Fibroblast of lung (primary cell): ENCODE measurements around the gene SLAMF1. TPM values are rescaled to one million over a fixed set of nuclear protein-coding genes. Genes with fewer than 3 reads are reported as not detected.

ENCODE experiments used
- DNase-seq, 2 donors: peaks; one replicate each; pipeline versions ENCODE4 v3.0.0 to v3.0.0-alpha.2; 2010; ENCODE audit warnings: low read depth in 2 of 2
- H2AFZ ChIP-seq: 2 replicates; pipeline ENCODE4 v1.5.1; 2012; ENCODE audit warnings: low read length, control low read depth, inconsistent platforms
- H3K27ac ChIP-seq: 2 replicates; pipeline ENCODE4 v1.5.1; 2011; ENCODE audit warnings: low read length, control low read depth; ENCODE audit not compliant: insufficient read depth
- H3K27me3 ChIP-seq: 2 replicates; pipeline ENCODE4 v1.5.1; 2011; ENCODE audit warnings: mild to moderate bottlenecking, low read length; ENCODE audit not compliant: control insufficient read depth, insufficient read depth
- H3K36me3 ChIP-seq: 2 replicates; pipeline ENCODE4 v1.5.1; 2011; ENCODE audit warnings: low read length; ENCODE audit not compliant: control insufficient read depth, insufficient read depth
- H3K4me1 ChIP-seq: 2 replicates; pipeline ENCODE4 v1.5.1; 2011; ENCODE audit warnings: low read length; ENCODE audit not compliant: control insufficient read depth, insufficient read depth; ENCODE audit errors: extremely low read depth
- H3K4me2 ChIP-seq: 2 replicates; pipeline ENCODE4 v1.5.1; 2011; ENCODE audit warnings: low read length, control low read depth; ENCODE audit not compliant: insufficient read depth; ENCODE audit errors: extremely low read depth
- H3K4me3 ChIP-seq, 4 experiments: fragments of 200-600 bp in 1 of 4; sonication (generic) in 1 of 4; replicated peaks in 1 of 4; 2 replicates each; pipeline ENCODE4 v1.5.1; 2011 to 2016; ENCODE audit warnings: low read length in 4 of 4, low read depth in 3 of 4, mild to moderate bottlenecking in 3 of 4, control low read depth in 2 of 4, inconsistent platforms in 1 of 4, mixed read lengths in 1 of 4; ENCODE audit not compliant: insufficient read depth in 1 of 4; ENCODE audit errors: control extremely low read depth in 1 of 4
- H3K79me2 ChIP-seq: 2 replicates; pipeline ENCODE4 v1.5.1; 2012; ENCODE audit warnings: mild to moderate bottlenecking, low read length, inconsistent platforms; ENCODE audit not compliant: control insufficient read depth, insufficient read depth
- H3K9ac ChIP-seq: 2 replicates; pipeline ENCODE4 v1.5.1; 2011; ENCODE audit warnings: mild to moderate bottlenecking, low read length, control low read depth; ENCODE audit not compliant: insufficient read depth
- H3K9me3 ChIP-seq: 2 replicates; pipeline ENCODE4 v1.5.1; 2012; ENCODE audit warnings: low read depth, low read length; ENCODE audit not compliant: control insufficient read depth, insufficient read depth
- H4K20me1 ChIP-seq: 2 replicates; pipeline ENCODE4 v1.5.1; 2011; ENCODE audit warnings: low read length; ENCODE audit not compliant: control insufficient read depth, insufficient read depth; ENCODE audit errors: extremely low read depth
- EZH2 ChIP-seq: IDR thresholded peaks from 2 replicates; pipeline ENCODE4 v1.5.1; 2012; ENCODE audit warnings: low read length, control low read depth, mild to moderate bottlenecking; ENCODE audit errors: missing control alignments
- polyA plus RNA-seq, 2 donors: library from polyadenylated mRNA; depleted of rRNA in 1 of 2; stranded (reverse) in 1 of 2; unstranded in 1 of 2; fragments of >200 nt; gene quantifications; 2 replicates each; pipeline ENCODE4 v1.2.1, GENCODE V29; 2011 to 2012; ENCODE audit warnings: missing spikeins in 1 of 2
- total RNA-seq: library from RNA; depleted of rRNA; stranded (reverse); fragments of >200 nt; gene quantifications from 2 replicates; pipeline ENCODE4 v1.2.1, GENCODE V29; 2014
- TF ChIP-seq, protein P1 (sequence below), 2 donors: IDR thresholded peaks in 1 of 2; conservative IDR thresholded peaks in 1 of 2; 1 replicate in 1 of 2; 2 replicates in 1 of 2; pipeline ENCODE4 v1.5.1; 2011 to 2012; ENCODE audit warnings: low read length in 2 of 2, control low read depth in 1 of 2, inconsistent platforms in 1 of 2, low read depth in 1 of 2, mild to moderate bottlenecking in 1 of 2

Gene SLAMF1
- total and polyA plus RNA-seq, 2 donors (not counting 1 experiment from before 2014, with no cell fraction given): not detected

DNA sequence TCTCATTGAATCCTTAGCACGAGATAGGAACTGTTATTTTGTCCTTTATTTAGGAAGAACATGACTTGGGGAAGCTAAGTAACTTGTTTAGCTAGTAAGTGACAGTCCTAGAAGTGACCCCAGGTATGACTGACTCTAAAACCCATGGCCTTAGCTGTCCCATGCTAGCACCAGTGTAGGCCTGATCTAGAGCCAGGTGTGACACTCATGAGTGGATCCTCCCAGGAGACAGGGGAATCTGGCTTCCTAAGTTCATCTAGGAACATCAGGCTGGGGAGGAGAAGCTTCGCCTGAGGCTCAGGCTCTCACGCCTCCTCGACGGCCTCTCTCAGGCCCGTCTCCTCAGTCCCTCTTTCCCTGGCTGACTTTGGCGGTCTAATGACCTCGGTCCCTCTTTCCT lies 33.6 kb upstream of the SLAMF1 start:
- no peaks in the 10 kb centered on the region for H4K20me1 ChIP-seq
- no peaks in the 10 kb centered on the region for H3K4me1 ChIP-seq
- H3K79me2 ChIP-seq: no peaks in the 10 kb centered on the region
- TF ChIP-seq EZH2: no peak
- TF ChIP-seq, protein P1, sequence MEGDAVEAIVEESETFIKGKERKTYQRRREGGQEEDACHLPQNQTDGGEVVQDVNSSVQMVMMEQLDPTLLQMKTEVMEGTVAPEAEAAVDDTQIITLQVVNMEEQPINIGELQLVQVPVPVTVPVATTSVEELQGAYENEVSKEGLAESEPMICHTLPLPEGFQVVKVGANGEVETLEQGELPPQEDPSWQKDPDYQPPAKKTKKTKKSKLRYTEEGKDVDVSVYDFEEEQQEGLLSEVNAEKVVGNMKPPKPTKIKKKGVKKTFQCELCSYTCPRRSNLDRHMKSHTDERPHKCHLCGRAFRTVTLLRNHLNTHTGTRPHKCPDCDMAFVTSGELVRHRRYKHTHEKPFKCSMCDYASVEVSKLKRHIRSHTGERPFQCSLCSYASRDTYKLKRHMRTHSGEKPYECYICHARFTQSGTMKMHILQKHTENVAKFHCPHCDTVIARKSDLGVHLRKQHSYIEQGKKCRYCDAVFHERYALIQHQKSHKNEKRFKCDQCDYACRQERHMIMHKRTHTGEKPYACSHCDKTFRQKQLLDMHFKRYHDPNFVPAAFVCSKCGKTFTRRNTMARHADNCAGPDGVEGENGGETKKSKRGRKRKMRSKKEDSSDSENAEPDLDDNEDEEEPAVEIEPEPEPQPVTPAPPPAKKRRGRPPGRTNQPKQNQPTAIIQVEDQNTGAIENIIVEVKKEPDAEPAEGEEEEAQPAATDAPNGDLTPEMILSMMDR (conservative IDR thresholded peaks at IDR 0.05 in 1 of 2, IDR thresholded peaks at IDR 0.05 in 1 of 2; ENCODE audit: low read depth in 1 of 2, low read length in 2 of 2): no peak
- no peak overlapping the region for H2AFZ ChIP-seq
- no peaks in the 10 kb centered on the region for H3K9me3 ChIP-seq
- DNase-seq: no peak
- no peak overlapping the region for H3K27ac ChIP-seq
- no peaks in the 10 kb centered on the region for H3K36me3 ChIP-seq
- no peak overlapping the region for H3K9ac ChIP-seq
- no peak overlapping the region for H3K4me2 ChIP-seq
- no peaks in the 10 kb centered on the region for H3K27me3 ChIP-seq
- no peak overlapping the region for H3K4me3 ChIP-seq

DNA sequence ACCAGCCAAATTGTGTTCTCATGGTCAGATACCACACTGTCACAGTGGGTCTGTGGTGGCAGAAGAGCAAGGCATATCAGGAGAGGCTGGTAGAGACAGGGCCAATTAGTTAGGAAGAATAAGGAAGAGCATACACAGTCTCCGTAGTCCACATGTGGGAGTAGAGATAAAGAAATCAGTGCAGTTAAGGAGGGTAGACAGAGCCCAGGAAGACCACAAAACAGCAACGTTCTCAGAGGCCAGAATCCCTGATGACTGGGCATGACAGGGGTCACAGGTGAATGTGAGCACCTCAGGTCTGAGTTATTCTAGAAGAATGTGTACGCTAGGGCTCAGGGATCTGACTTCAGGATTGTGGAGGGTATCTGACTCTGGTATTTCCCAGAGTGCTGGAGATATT lies 33.0 kb upstream of the SLAMF1 start:
- Histone ChIP-seq H3K9ac (no peak overlapping the region), H3K4me1 (no peaks in the 10 kb centered on the region), H3K4me3 (no peak overlapping the region), H2AFZ (no peak overlapping the region), H3K4me2 (no peak overlapping the region), H3K36me3 (no peaks in the 10 kb centered on the region), H4K20me1 (no peaks in the 10 kb centered on the region), H3K9me3 (no peaks in the 10 kb centered on the region), H3K79me2 (no peaks in the 10 kb centered on the region), H3K27ac (no peak overlapping the region), H3K27me3 (no peaks in the 10 kb centered on the region)
- DNase-seq: no peak
- TF ChIP-seq EZH2: no peak
- TF ChIP-seq, protein P1 (conservative IDR thresholded peaks at IDR 0.05 in 1 of 2, IDR thresholded peaks at IDR 0.05 in 1 of 2; ENCODE audit: low read depth in 1 of 2, low read length in 2 of 2): no peak

DNA sequence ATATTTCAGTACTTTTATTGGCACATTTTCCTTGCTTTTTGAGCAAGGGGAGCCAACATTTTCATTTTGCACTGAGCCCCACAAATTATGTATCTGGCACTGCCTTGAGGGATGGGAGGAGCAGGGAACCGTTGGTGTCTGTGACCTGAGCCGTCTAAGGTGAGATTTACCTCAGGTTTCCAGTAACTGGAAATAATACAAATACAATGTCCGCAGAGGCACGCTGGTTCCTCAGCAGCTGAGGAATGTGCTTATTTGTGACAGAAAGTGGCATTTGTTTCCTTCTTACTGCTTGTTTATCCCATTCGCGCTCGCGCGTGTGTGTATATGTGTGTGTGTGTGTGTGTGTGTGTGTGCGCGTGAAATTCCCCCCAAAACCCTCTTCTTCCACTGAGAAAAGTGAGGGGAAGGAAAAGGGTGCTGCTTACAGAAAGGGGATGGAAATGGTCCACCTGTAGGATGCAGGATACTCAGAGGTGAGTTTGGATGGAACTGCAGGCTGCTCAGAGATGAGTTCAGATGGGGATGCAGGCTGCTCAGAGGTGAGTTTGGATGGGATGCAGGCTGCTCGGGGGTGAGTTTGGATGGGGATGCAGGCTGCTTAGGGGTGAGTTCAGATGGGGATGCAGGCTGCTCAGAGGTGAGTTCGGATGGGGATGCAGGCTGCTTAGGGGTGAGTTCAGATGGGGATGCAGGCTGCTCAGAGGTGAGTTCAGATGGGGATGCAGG lies 30.2 kb upstream of the SLAMF1 start:
- H3K4me2 ChIP-seq: no peak overlapping the region

More for the DNA sequence above, 30.2 kb upstream of the SLAMF1 start:
- Histone ChIP-seq H3K27me3 (no peaks in the 10 kb centered on the region), H3K9me3 (no peaks in the 10 kb centered on the region), H3K27ac (no peak overlapping the region), H3K4me3 (no peak overlapping the region), H3K79me2 (no peaks in the 10 kb centered on the region), H2AFZ (no peak overlapping the region), H3K4me1 (no peaks in the 10 kb centered on the region), H3K9ac (no peak overlapping the region), H3K36me3 (no peaks in the 10 kb centered on the region), H4K20me1 (no peaks in the 10 kb centered on the region)
- TF ChIP-seq, protein P1 (conservative IDR thresholded peaks at IDR 0.05 in 1 of 2, IDR thresholded peaks at IDR 0.05 in 1 of 2; ENCODE audit: low read depth in 1 of 2, low read length in 2 of 2): no peak
- TF ChIP-seq EZH2: no peak
- DNase-seq: no peak
